AG04450 (cell line): Measurements from ENCODE around the gene NGB. TPM values are rescaled to one million over a fixed set of nuclear protein-coding genes. Genes with fewer than 3 reads are reported as not detected.

ENCODE experiments used
- CTCF ChIA-PET: fragments of 300-600, 350-600 bp; formaldehyde crosslinking; extraction: SDS; loops from one replicate; lab custom pipeline; 2022; ENCODE audit warnings: antibody characterized with exemption, inconsistent platforms; lab: Charles Lee
- POLR2A ChIA-PET: fragments of 350-600 bp; formaldehyde crosslinking; extraction: SDS; loops from one replicate; lab custom pipeline; 2021; ENCODE audit warnings: antibody characterized with exemption, inconsistent platforms; lab: Yijun Ruan, JAX
- DNase-seq: peaks from one replicate; pipeline ENCODE4 v3.0.0-alpha.2; 2011; ENCODE audit warnings: low read depth, low spot score
- H3K27ac ChIP-seq: one replicate; pipeline ENCODE4 v1.5.1; 2012; ENCODE audit warnings: low read depth, low read length, control low read depth
- H3K27me3 ChIP-seq: one replicate; pipeline ENCODE4 v1.6.0; 2012; ENCODE audit warnings: low read length; ENCODE audit not compliant: control insufficient read depth, insufficient read depth
- H3K4me3 ChIP-seq: 2 replicates; pipeline ENCODE4 v1.5.1; 2011; ENCODE audit warnings: mild to moderate bottlenecking, low read depth, low read length, control low read depth
- H3K9me3 ChIP-seq: 2 replicates; pipeline ENCODE4 v1.5.1; 2012; ENCODE audit warnings: low read length; ENCODE audit not compliant: control insufficient read depth, insufficient read depth
- polyA plus RNA-seq: library from polyadenylated mRNA; depleted of rRNA; stranded (reverse); fragments of >200 nt; gene quantifications from 2 replicates; pipeline ENCODE4 v1.2.3, GENCODE V29; 2011
- TF ChIP-seq, protein P1 (sequence below): IDR thresholded peaks from 2 replicates; pipeline ENCODE4 v1.5.1; 2011; ENCODE audit warnings: low read depth, low read length, control low read depth, inconsistent platforms

The NGB gene
- polyA plus RNA-seq, 1 experiment, result not detected

DNA sequence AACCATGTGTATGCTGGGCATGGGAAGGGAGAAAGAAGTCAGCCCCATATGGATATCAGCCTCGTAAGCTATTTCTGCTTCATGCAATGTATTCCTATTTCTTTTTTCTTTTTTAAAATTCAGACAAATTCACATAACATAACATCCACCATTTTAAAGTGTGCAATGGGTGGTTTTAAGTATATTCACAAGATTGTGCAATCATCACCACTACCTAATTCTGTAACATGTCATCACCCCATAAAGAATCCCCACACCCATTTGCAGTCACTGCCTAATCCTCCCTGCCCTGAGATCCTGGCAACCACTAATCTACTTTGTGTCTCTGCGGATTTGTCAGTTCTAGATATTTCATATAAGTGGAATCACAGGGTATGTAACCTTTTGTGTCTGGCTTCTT lies 40.2 kb upstream of the NGB start:
- no peak overlapping the region for H3K4me3 ChIP-seq
- TF ChIP-seq, protein P1, sequence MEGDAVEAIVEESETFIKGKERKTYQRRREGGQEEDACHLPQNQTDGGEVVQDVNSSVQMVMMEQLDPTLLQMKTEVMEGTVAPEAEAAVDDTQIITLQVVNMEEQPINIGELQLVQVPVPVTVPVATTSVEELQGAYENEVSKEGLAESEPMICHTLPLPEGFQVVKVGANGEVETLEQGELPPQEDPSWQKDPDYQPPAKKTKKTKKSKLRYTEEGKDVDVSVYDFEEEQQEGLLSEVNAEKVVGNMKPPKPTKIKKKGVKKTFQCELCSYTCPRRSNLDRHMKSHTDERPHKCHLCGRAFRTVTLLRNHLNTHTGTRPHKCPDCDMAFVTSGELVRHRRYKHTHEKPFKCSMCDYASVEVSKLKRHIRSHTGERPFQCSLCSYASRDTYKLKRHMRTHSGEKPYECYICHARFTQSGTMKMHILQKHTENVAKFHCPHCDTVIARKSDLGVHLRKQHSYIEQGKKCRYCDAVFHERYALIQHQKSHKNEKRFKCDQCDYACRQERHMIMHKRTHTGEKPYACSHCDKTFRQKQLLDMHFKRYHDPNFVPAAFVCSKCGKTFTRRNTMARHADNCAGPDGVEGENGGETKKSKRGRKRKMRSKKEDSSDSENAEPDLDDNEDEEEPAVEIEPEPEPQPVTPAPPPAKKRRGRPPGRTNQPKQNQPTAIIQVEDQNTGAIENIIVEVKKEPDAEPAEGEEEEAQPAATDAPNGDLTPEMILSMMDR, result no peak
- no peaks in the 10 kb centered on the region for H3K9me3 ChIP-seq
- H3K27me3 ChIP-seq, result no peaks in the 10 kb centered on the region
- POLR2A ChIA-PET, result no interaction called here
- CTCF ChIA-PET, result interaction anchor here (6.6 kb wide), 1 partner anchor 7 kb away, joined by 305 read pairs; no protein-coding TSS in a partner anchor
- no peak for DNase-seq
- H3K27ac ChIP-seq, result no peak overlapping the region

DNA sequence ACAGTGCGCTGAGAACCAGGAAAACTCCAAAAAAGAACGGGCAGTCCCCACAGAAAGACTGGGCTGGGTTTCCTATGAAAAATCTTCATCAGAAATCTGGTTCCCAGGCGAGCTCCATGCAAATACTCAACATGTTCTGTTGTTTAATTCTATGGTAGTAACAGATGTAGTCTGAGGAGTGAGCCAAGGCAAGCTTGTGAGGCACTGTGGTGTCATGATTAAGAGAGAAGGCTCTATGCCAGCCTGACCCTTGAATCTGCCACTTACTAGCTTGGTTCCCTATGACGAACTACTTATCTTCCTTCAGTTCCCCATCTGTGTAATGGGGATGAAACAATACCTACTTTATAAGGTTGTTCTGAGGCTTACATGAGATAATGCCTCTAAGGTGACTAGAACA lies 39.0 kb upstream of the NGB start:
- POLR2A ChIA-PET, result no interaction called here
- H3K4me3 ChIP-seq, result no peak overlapping the region
- DNase-seq, result no peak
- TF ChIP-seq, protein P1, result no peak
- CTCF ChIA-PET, result interaction anchor here (1.0 kb wide), 1 partner anchor 437 kb away, joined by 3 read pairs; no protein-coding TSS in a partner anchor
- H3K9me3 ChIP-seq, result no peaks in the 10 kb centered on the region
- no peak overlapping the region for H3K27ac ChIP-seq
- H3K27me3 ChIP-seq, result no peaks in the 10 kb centered on the region

DNA sequence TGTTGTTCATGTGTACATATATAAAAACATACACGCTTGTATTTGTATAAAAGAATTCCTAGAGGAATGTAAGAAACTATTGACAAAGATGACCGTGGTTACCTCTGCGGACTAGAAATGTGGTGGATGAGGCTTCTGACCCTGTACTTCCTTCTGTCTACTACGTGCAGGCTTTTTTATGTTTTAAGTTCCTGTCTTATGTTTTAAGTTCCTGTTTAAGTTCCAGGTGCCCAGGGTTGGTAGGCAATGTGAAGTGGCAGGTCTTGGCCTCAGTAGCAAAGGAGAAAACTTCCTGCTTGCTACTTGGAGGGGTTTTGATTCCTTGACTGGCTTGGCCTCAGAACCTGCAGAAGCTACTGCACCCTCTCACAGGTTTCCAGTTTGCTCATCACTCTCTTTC lies 38.1 kb upstream of the NGB start:
- ChIA-PET CTCF (no interaction called here), POLR2A (no interaction called here)
- H3K4me3 ChIP-seq, result no peak overlapping the region
- TF ChIP-seq, protein P1, result no peak
- no peaks in the 10 kb centered on the region for H3K27me3 ChIP-seq
- no peaks in the 10 kb centered on the region for H3K9me3 ChIP-seq
- H3K27ac ChIP-seq, result no peak overlapping the region
- no peak for DNase-seq

DNA sequence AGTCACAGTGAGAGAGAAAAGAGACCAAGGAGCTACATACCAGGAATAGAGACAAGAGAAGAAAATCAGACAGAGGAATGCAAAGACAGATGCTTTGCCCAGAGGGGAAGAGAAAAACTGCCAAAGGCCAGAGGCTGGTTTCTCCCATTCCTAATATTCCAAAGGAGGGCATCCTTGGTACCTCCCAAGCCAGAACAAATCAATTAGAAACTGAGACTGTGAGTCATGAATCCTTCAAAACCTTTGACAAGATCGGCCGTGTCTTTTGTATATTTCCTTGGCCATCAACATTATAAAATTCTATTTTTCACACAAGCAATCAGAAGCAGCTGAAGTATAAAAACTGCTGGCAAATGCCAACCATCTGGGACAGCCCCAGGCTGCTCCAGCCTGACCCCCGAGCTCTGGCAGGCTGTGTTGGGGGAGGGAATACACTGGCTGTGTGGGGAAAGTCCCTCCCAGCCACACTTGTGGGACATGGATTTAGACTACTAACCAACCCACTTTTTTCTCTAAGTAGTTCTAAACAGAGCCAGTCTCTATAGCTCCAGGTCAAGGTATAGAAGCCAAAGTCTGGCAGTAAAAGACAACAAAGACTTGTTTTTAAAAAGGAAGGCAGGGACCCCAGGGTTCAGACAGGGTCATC lies 36.0 kb upstream of the NGB start:
- H3K9me3 ChIP-seq, result no peaks in the 10 kb centered on the region
- ChIA-PET POLR2A (interaction anchor here (0.7 kb wide), 1 partner anchor 9 kb away, joined by 3 read pairs; no protein-coding TSS in a partner anchor), CTCF (interaction anchor here (0.5 to 8.3 kb wide), 4 partner anchors 7 to 244 kb away, joined by 3 to 305 read pairs (median 4); no protein-coding TSS in a partner anchor)
- H3K27me3 ChIP-seq, result no peaks in the 10 kb centered on the region
- no peak overlapping the region for H3K4me3 ChIP-seq
- TF ChIP-seq, protein P1, result no peak
- no peak overlapping the region for H3K27ac ChIP-seq
- DNase-seq, result no peak

DNA sequence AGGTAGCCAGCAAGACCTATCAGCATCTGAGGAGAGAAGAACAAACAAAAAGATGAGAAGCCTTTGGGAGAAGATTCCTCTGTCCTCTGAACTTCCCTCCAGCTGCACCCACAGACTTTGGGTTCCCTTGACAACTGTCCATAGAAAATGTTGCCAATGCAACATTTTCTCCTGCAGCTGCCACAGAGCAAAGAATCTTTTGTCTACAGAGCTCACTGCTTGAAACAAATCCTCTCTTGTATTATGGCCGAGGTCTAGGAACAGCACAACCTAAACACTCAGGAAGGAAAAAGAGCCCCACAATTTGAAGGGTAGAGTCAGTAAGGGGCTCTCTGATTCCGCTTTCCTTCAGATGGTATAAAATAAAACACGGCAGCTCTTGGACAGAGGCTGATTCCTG lies 35.4 kb upstream of the NGB start:
- H3K27ac ChIP-seq, result no peak overlapping the region
- no peak overlapping the region for H3K4me3 ChIP-seq
- POLR2A ChIA-PET, result interaction anchor here (0.7 kb wide), 1 partner anchor 9 kb away, joined by 3 read pairs; no protein-coding TSS in a partner anchor

More for the DNA sequence above, 35.4 kb upstream of the NGB start:
- CTCF ChIA-PET, result interaction anchor here (0.6 to 8.3 kb wide), 3 partner anchors 7 to 244 kb away, joined by 3 to 305 read pairs (median 4); no protein-coding TSS in a partner anchor
- DNase-seq, result no peak
- H3K9me3 ChIP-seq, result no peaks in the 10 kb centered on the region
- H3K27me3 ChIP-seq, result no peaks in the 10 kb centered on the region
- TF ChIP-seq, protein P1, result no peak
